C4-2B (cell line): ENCODE data around the gene IFT20.

ENCODE experiments used
- ZFX ChIP-seq: fragments of 450-650 bp; IDR thresholded peaks from 2 replicates; pipeline ENCODE4 v1.6.1; 2017
- TF ChIP-seq, protein P1 (sequence below): fragments of 450-650 bp; conservative IDR thresholded peaks from 2 replicates; pipeline ENCODE4 v1.5.1; 2017; ENCODE audit warnings: mild to moderate bottlenecking

DNA sequence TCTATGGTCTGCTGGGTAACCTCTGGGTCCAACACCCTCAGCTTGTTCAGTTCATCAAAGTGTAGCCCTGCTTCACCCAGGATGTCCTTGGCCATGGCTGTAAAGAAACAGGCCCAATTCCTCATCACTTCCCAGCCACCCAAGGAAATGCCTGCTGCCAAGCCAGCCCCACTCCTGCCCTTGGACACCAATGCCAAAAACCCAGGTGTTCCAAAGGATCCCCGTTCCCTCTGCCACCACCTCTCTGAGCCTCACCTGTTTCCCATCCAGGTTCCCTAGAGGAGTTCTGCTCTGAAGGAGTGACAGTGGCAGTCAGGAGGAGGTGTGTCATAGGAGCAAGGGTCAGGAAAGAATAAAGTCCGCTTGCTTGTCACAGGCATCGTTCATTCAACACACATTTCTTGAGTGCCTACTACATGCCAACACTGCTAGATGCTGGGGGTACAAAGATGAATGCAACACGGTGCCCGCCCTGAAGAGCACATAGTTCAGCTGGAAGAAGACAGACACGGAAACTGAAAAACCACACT is 3.3 kb downstream of the IFT20 start:
- TF ChIP-seq, protein P1, sequence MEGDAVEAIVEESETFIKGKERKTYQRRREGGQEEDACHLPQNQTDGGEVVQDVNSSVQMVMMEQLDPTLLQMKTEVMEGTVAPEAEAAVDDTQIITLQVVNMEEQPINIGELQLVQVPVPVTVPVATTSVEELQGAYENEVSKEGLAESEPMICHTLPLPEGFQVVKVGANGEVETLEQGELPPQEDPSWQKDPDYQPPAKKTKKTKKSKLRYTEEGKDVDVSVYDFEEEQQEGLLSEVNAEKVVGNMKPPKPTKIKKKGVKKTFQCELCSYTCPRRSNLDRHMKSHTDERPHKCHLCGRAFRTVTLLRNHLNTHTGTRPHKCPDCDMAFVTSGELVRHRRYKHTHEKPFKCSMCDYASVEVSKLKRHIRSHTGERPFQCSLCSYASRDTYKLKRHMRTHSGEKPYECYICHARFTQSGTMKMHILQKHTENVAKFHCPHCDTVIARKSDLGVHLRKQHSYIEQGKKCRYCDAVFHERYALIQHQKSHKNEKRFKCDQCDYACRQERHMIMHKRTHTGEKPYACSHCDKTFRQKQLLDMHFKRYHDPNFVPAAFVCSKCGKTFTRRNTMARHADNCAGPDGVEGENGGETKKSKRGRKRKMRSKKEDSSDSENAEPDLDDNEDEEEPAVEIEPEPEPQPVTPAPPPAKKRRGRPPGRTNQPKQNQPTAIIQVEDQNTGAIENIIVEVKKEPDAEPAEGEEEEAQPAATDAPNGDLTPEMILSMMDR, result no peak
- no peak for TF ChIP-seq ZFX
